Nephron (organoid): ENCODE data around the gene RALB.

Source experiments
- H3K27ac Mint-ChIP-seq, 3 experiments: 2 replicates each; pipeline ENCODE4 v1.8.0; 2020; ENCODE audit warnings: mixed read lengths in 3 of 3, mild to moderate bottlenecking in 2 of 3, moderate library complexity in 1 of 3
- H3K27me3 Mint-ChIP-seq: 2 replicates; pipeline ENCODE4 v1.8.0; 2021; ENCODE audit warnings: low read depth, mild to moderate bottlenecking, moderate library complexity, mixed read lengths
- H3K36me3 Mint-ChIP-seq: 2 replicates; pipeline ENCODE4 v1.8.0; 2020; ENCODE audit warnings: low read depth, mixed read lengths
- H3K4me1 Mint-ChIP-seq: 2 replicates; pipeline ENCODE4 v1.8.0; 2020; ENCODE audit warnings: mixed read lengths
- H3K4me3 Mint-ChIP-seq, 3 experiments: 2 replicates each; pipeline ENCODE4 v1.8.0; 2020; ENCODE audit warnings: mild to moderate bottlenecking in 3 of 3, mixed read lengths in 3 of 3, moderate library complexity in 2 of 3
- H3K9me3 Mint-ChIP-seq: 2 replicates; pipeline ENCODE4 v1.8.0; 2020; ENCODE audit warnings: mixed read lengths
- TF ChIP-seq, protein P1 (sequence below), 3 experiments: fragments of 200-600 bp; sonication (generic); IDR thresholded peaks; one replicate each; pipeline ENCODE4 v1.5.0; 2021; ENCODE audit warnings: antibody characterized with exemption in 3 of 3; ENCODE audit not compliant: unreplicated experiment in 3 of 3

The RALB gene

DNA sequence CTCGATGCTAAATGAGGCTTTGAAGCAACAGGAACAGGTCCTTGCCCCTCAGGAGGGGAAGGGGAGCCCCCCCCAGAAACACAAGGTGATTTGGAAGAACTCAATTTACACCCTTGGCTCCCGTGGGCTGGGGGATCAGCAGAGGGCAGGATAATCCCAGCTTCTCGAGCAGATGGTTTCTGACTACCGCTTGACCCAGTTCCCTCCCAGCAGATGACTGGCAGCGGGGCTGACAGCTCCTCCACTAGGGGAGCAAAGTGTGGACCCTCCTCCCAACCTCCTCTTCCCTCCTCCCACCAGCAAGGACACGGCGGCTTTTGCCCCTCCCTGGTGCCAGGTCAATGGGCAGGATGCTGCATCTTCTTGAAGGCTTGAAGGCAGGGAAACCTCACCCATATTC lies 89.8 kb downstream of the RALB start:
- TF ChIP-seq, protein P1, sequence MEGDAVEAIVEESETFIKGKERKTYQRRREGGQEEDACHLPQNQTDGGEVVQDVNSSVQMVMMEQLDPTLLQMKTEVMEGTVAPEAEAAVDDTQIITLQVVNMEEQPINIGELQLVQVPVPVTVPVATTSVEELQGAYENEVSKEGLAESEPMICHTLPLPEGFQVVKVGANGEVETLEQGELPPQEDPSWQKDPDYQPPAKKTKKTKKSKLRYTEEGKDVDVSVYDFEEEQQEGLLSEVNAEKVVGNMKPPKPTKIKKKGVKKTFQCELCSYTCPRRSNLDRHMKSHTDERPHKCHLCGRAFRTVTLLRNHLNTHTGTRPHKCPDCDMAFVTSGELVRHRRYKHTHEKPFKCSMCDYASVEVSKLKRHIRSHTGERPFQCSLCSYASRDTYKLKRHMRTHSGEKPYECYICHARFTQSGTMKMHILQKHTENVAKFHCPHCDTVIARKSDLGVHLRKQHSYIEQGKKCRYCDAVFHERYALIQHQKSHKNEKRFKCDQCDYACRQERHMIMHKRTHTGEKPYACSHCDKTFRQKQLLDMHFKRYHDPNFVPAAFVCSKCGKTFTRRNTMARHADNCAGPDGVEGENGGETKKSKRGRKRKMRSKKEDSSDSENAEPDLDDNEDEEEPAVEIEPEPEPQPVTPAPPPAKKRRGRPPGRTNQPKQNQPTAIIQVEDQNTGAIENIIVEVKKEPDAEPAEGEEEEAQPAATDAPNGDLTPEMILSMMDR (IDR thresholded peaks at IDR 0.05; ENCODE audit: unreplicated experiment in 3 of 3) = no peak
- peaks cover 13% of the 10 kb centered on the region for H3K4me1 Mint-ChIP-seq
- peak overlapping the region; percentile 23 to 54 (median 47) for H3K4me3 Mint-ChIP-seq
- H3K27me3 Mint-ChIP-seq = peaks cover 72% of the 10 kb centered on the region
- H3K36me3 Mint-ChIP-seq = no peaks in the 10 kb centered on the region
- H3K9me3 Mint-ChIP-seq = no peaks in the 10 kb centered on the region
- H3K27ac Mint-ChIP-seq = no peak overlapping the region

DNA sequence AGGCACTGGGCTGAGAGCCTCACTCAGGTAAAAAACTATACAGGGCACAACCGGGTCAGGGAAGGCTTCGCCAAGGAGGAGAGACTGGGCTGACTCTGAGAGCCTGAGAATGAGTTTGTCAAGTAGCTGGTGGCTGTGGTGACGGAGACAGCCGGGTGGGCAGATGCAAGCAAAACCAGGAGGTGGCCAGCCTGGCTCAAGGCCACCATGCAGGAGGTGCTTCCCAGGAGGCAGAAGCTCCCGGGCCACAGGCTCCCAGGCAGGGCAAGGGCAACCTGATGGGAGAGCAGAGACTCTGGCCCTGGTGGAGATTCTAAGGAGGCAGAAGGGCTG lies 90.4 kb downstream of the RALB start:
- TF ChIP-seq, protein P1 (IDR thresholded peaks at IDR 0.05; ENCODE audit: unreplicated experiment in 3 of 3) = no peak
- no peak overlapping the region for H3K27ac Mint-ChIP-seq
- peaks cover 75% of the 10 kb centered on the region for H3K27me3 Mint-ChIP-seq
- peaks cover 19% of the 10 kb centered on the region for H3K4me1 Mint-ChIP-seq
- H3K36me3 Mint-ChIP-seq = no peaks in the 10 kb centered on the region
- no peaks in the 10 kb centered on the region for H3K9me3 Mint-ChIP-seq
- peak overlapping the region; percentile 39 to 71 (median 63) for H3K4me3 Mint-ChIP-seq

DNA sequence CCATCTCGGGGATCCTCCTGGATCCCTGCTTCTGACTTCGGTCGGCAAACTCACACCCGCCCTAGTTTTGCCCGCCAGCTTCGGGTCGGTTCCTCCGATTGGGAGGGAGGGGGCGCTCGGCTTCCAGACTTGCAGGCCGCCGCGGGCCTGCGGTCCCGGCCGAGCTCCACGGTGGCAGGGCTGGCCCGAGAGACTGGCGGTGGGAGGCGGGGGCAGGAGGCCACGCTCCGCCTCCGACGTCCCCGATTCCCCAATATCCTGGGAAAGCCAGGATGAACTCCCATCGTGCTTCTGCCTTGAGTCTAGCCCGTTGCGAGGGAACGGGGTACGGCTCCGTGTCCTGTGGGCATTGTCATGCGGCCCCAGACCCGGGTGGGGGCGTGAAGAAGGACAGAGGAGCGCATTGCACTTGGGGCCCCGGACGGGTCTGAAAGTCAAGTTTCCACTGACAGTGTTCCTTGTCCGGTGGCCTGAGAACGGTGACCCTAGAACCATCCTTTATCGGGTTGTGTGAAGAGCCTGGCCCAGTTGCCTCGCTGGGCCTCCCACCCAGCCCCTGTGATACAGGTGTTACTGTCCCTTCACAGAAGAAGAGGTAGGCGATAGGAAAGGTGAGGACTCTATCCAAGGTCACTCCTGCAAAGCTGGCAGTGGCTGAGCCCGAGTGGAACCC lies 90.9 kb downstream of the RALB start:
- H3K4me1 Mint-ChIP-seq = peaks cover 23% of the 10 kb centered on the region
- TF ChIP-seq, protein P1 (IDR thresholded peaks at IDR 0.05; ENCODE audit: unreplicated experiment in 3 of 3) = peak; percentile 84 to 88 (median 87)
- no peak overlapping the region for H3K27ac Mint-ChIP-seq
- peaks cover 75% of the 10 kb centered on the region for H3K27me3 Mint-ChIP-seq
- peak overlapping the region; percentile 39 to 71 (median 66) for H3K4me3 Mint-ChIP-seq
- H3K36me3 Mint-ChIP-seq = no peaks in the 10 kb centered on the region
- no peaks in the 10 kb centered on the region for H3K9me3 Mint-ChIP-seq
